ENCODE measurements around the gene NHERF1. TPM values are rescaled to one million over a fixed set of nuclear protein-coding genes. Genes with fewer than 3 reads are reported as not detected.

NHERF1 gene
- total and polyA plus RNA-seq, 2 of the 13 experiments (the other 11 are each of a cell fraction or from before 2014, with no cell fraction given): 169 to 269 TPM

- TF ChIP-seq ZNF276 (CRISPR knock-in tag; IDR thresholded peaks at IDR 0.05; ENCODE audit: low read depth) (no peak), HOXA3 (CRISPR knock-in tag; IDR thresholded peaks at IDR 0.05) (no peak), SMAD3 (CRISPR knock-in tag; IDR thresholded peaks at IDR 0.05) (no peak), RFXAP (CRISPR knock-in tag; IDR thresholded peaks at IDR 0.05; ENCODE audit: borderline replicate concordance) (no peak), SNAPC5 (CRISPR knock-in tag; IDR thresholded peaks at IDR 0.05; ENCODE audit: borderline replicate concordance) (no peak), KDM3A (CRISPR knock-in tag; IDR thresholded peaks at IDR 0.05; ENCODE audit: low read depth) (0 out of 2 replicates have a peak, but pooled peaks have one; percentile 1), ZBTB38 (CRISPR knock-in tag; IDR thresholded peaks at IDR 0.05) (0 out of 2 replicates have a peak, but pooled peaks have one; percentile 2), IKZF5 (CRISPR knock-in tag; IDR thresholded peaks at IDR 0.05) (no peak), YY1 (IDR thresholded peaks at IDR 0.05; ENCODE audit: insufficient read depth, insufficient replicate concordance, low read depth, low read length) (no peak), REST (IDR thresholded peaks at IDR 0.05; ENCODE audit: borderline replicate concordance in 1 of 2, low read depth in 1 of 2, low read length in 2 of 2) (no peak), KLF11 (CRISPR knock-in tag; IDR thresholded peaks at IDR 0.05) (0 out of 2 replicates have a peak, but pooled peaks have one; percentile 2), SSRP1 (CRISPR knock-in tag; IDR thresholded peaks at IDR 0.05) (peak; percentile 52; the same call in 1 of the 2 replicates), ZNF546 (CRISPR knock-in tag; conservative IDR thresholded peaks at IDR 0.05) (no peak), PATZ1 (CRISPR knock-in tag; IDR thresholded peaks at IDR 0.05) (0 out of 2 replicates have a peak, but pooled peaks have one; percentile 15), ZMYM3 (CRISPR knock-in tag; IDR thresholded peaks at IDR 0.05) (no peak), ZNF510 (CRISPR knock-in tag; IDR thresholded peaks at IDR 0.05; ENCODE audit: low read depth) (no peak), POLR2A (IDR thresholded peaks at IDR 0.05; ENCODE audit: insufficient read depth in 1 of 2, low read depth in 2 of 2, low read length in 2 of 2) (peak; percentile 49 to 58), PPARG (CRISPR knock-in tag; conservative IDR thresholded peaks at IDR 0.05) (no peak), POLR2AphosphoS5 (IDR thresholded peaks at IDR 0.05; ENCODE audit: low read depth, low read length) (peak; percentile 60), KDM6A (CRISPR knock-in tag; IDR thresholded peaks at IDR 0.05; ENCODE audit: low read depth) (no peak), ZNF264 (CRISPR knock-in tag; IDR thresholded peaks at IDR 0.05) (0 out of 2 replicates have a peak, but pooled peaks have one; percentile 3), POGZ (CRISPR knock-in tag; IDR thresholded peaks at IDR 0.05) (no peak)
Measured at GRCh38 chr17:74769856-74770497, 21.5 kb downstream of the NHERF1 start (continued).
